Renal cortex interstitium (tissue), 15 donors: ENCODE data around the gene TRNT1. TPM values are rescaled to one million over a fixed set of nuclear protein-coding genes. Genes with fewer than 3 reads are reported as not detected.

Source experiments
- DNase-seq, 11 donors: peaks; one replicate each; pipeline ENCODE4 v3.0.0-alpha.2; 2013; ENCODE audit warnings: low read depth in 9 of 11, low spot score in 4 of 11; ENCODE audit errors: extremely low read depth in 1 of 11
- long read RNA-seq, 16 experiments: transcript quantifications; one replicate each; lab custom pipeline, GENCODE V29; 2026
- polyA plus RNA-seq, 3 donors: library from polyadenylated mRNA; unstranded; fragments of 120-200 nt; gene quantifications; one replicate each; pipeline ENCODE4 v1.2.1, GENCODE V29; 2013; ENCODE audit not compliant: insufficient read length in 3 of 3

The TRNT1 gene
- 10 to 100 TPM; 27.7 to 46.4 (median 37.5) TPM for polyA plus RNA-seq
- long read RNA-seq, donor 1, partial matches to known transcripts, result 0 of 5 reads
- long read RNA-seq, donor 1, other reads (novel, unspliced or antisense), result 0 of 5 reads
- long read RNA-seq, donor 2, partial matches to known transcripts, result 0 of 2 reads
- long read RNA-seq, donor 2, other reads (novel, unspliced or antisense), result 0 of 2 reads
- long read RNA-seq, donor 3, partial matches to known transcripts, result 38 of 66 reads
- long read RNA-seq, donor 3, other reads (novel, unspliced or antisense), result 20 of 66 reads
- long read RNA-seq, donor 4, partial matches to known transcripts, result 0 of 5 reads
- long read RNA-seq, donor 4, other reads (novel, unspliced or antisense), result 0 of 5 reads
- long read RNA-seq, donor 5, result 0 reads
- long read RNA-seq, donor 6, partial matches to known transcripts, result 25 of 53 reads
- long read RNA-seq, donor 6, other reads (novel, unspliced or antisense), result 18 of 53 reads
- long read RNA-seq, donor 7, transcript TRNT1-201 (8 exons, 2,276 nt), result major isoform, 6 of 8 reads
- long read RNA-seq, donor 7, partial matches to known transcripts, result 0 of 8 reads
- long read RNA-seq, donor 7, other reads (novel, unspliced or antisense), result 0 of 8 reads
- long read RNA-seq, donor 8, partial matches to known transcripts, result 74 of 92 reads
- long read RNA-seq, donor 8, other reads (novel, unspliced or antisense), result 7 of 92 reads
- long read RNA-seq, donor 9, transcript TRNT1-201 (8 exons, 2,276 nt), result major isoform, 6 of 6 reads
- long read RNA-seq, donor 9, partial matches to known transcripts, result 0 of 6 reads
- long read RNA-seq, donor 9, other reads (novel, unspliced or antisense), result 0 of 6 reads
- long read RNA-seq, donor 10, partial matches to known transcripts, result 0 of 2 reads
- long read RNA-seq, donor 10, other reads (novel, unspliced or antisense), result 0 of 2 reads
- long read RNA-seq, donor 11, partial matches to known transcripts, result 5 of 28 reads
- long read RNA-seq, donor 11, other reads (novel, unspliced or antisense), result 15 of 28 reads
- long read RNA-seq, donor 12, partial matches to known transcripts, result 5 of 19 reads
- long read RNA-seq, donor 12, other reads (novel, unspliced or antisense), result 10 of 19 reads
- long read RNA-seq, donor 13, partial matches to known transcripts, result 84 of 140 reads
- long read RNA-seq, donor 13, other reads (novel, unspliced or antisense), result 47 of 140 reads
- long read RNA-seq, donor 14, transcript TRNT1-201 (8 exons, 2,276 nt), result major isoform, 6 of 39 reads
- long read RNA-seq, donor 14, partial matches to known transcripts, result 15 of 39 reads
- long read RNA-seq, donor 14, other reads (novel, unspliced or antisense), result 16 of 39 reads
- long read RNA-seq, donor 15, partial matches to known transcripts, result 0 of 4 reads
- long read RNA-seq, donor 15, other reads (novel, unspliced or antisense), result 0 of 4 reads
- long read RNA-seq, donor 16, transcript TRNT1-201 (8 exons, 2,276 nt), result major isoform, 12 of 176 reads
- long read RNA-seq, donor 16, partial matches to known transcripts, result 112 of 176 reads
- long read RNA-seq, donor 16, other reads (novel, unspliced or antisense), result 44 of 176 reads

GRCh38 chr3:3126477-3127431 is at the start of gene TRNT1:
TRNT1 (plus strand) TSS chr3:3126940; CDS start chr3:3129041, 2,101 bp downstream.
- DNase-seq, result peak; percentile 79 to 95 (median 92)

- no peak for DNase-seq
These were observed 46.4 kb upstream of the TRNT1 start for GRCh38 chr3:3080309-3080708.

- DNase-seq, result no peak
These were observed 45.1 kb upstream of the TRNT1 start for GRCh38 chr3:3081381-3082233.

GRCh38 chr3:3082234-3082924 is 44.4 kb upstream of the TRNT1 start:
- DNase-seq, result no peak

GRCh38 chr3:3084890-3085289 is 41.9 kb upstream of the TRNT1 start:
- DNase-seq, result no peak

GRCh38 chr3:3085782-3086181 is 41.0 kb upstream of the TRNT1 start:
- no peak for DNase-seq

- no peak for DNase-seq
These were observed 40.5 kb upstream of the TRNT1 start for GRCh38 chr3:3086239-3086638.

- DNase-seq, result no peak
These were observed 39.5 kb upstream of the TRNT1 start for GRCh38 chr3:3087279-3087678.

GRCh38 chr3:3087716-3088465 is 38.8 kb upstream of the TRNT1 start:
- no peak for DNase-seq

- DNase-seq, result no peak
These were observed 37.7 kb upstream of the TRNT1 start for GRCh38 chr3:3089017-3089416.

- DNase-seq, result no peak
These were observed 28.8 kb upstream of the TRNT1 start for GRCh38 chr3:3097958-3098357.

- DNase-seq, result no peak
These were observed 24.9 kb upstream of the TRNT1 start for GRCh38 chr3:3101660-3102458.

- no peak for DNase-seq
These were observed 24.0 kb upstream of the TRNT1 start for GRCh38 chr3:3102751-3103150.

GRCh38 chr3:3105246-3105645 is 21.5 kb upstream of the TRNT1 start:
- DNase-seq, result no peak

- no peak for DNase-seq
These were observed 20.9 kb upstream of the TRNT1 start for GRCh38 chr3:3105815-3106214.
